Neural progenitor cell (in vitro differentiated cells): Measurements from ENCODE around the gene ADARB2. TPM values are rescaled to one million over a fixed set of nuclear protein-coding genes. Genes with fewer than 3 reads are reported as not detected.

Experiments
- DNase-seq: peaks from one replicate; pipeline ENCODE4 v3.0.0-alpha.2; 2016; ENCODE audit warnings: low spot score
- H2AFZ ChIP-seq: fragments of 200-600 bp; sonication (generic); replicated peaks from 2 replicates; pipeline ENCODE4 v1.6.1; 2016; ENCODE audit warnings: antibody characterized with exemption
- H3F3A ChIP-seq: fragments of 200-600 bp; sonication (generic); 2 replicates; pipeline ENCODE4 v1.6.1; 2016; ENCODE audit warnings: antibody characterized with exemption, low read depth
- H3K27ac ChIP-seq: fragments of 200-600 bp; sonication (generic); 2 replicates; pipeline ENCODE4 v1.5.1; 2016; ENCODE audit warnings: mild to moderate bottlenecking
- H3K27me3 ChIP-seq: fragments of 200-600 bp; sonication (generic); 2 replicates; pipeline ENCODE4 v1.6.1; 2016; ENCODE audit warnings: mild to moderate bottlenecking, moderate library complexity
- H3K36me3 ChIP-seq: fragments of 200-600 bp; sonication (generic); 2 replicates; pipeline ENCODE4 v1.5.1; 2016
- H3K4me1 ChIP-seq: fragments of 200-600 bp; sonication (generic); 2 replicates; pipeline ENCODE4 v1.6.1; 2016; ENCODE audit warnings: mixed run types
- H3K4me2 ChIP-seq: fragments of 200-600 bp; sonication (generic); 2 replicates; pipeline ENCODE4 v1.6.1; 2016
- H3K4me3 ChIP-seq: fragments of 200-600 bp; sonication (generic); 2 replicates; pipeline ENCODE4 v1.5.1; 2016
- H3K79me2 ChIP-seq: fragments of 200-600 bp; sonication (generic); 2 replicates; pipeline ENCODE4 v1.6.1; 2016; ENCODE audit warnings: low read depth
- H3K9ac ChIP-seq: fragments of 200-600 bp; sonication (generic); 2 replicates; pipeline ENCODE4 v1.6.1; 2016
- H3K9me3 ChIP-seq: fragments of 200-600 bp; sonication (generic); 2 replicates; pipeline ENCODE4 v1.5.1; 2016; ENCODE audit warnings: low read depth
- H4K20me1 ChIP-seq: fragments of 200-600 bp; sonication (generic); 2 replicates; pipeline ENCODE4 v1.6.1; 2016; ENCODE audit warnings: low read depth
- H3K27ac Mint-ChIP-seq: 3 replicates; pipeline ENCODE4 v1.8.0; 2021; ENCODE audit warnings: mixed read lengths
- H3K27me3 Mint-ChIP-seq: 2 replicates; pipeline ENCODE4 v1.8.0; 2022; ENCODE audit warnings: low read depth, mild to moderate bottlenecking, inconsistent platforms, moderate library complexity, mixed read lengths; ENCODE audit not compliant: insufficient read depth
- H3K36me3 Mint-ChIP-seq: 3 replicates; pipeline ENCODE4 v1.8.0; 2021; ENCODE audit warnings: mixed read lengths
- H3K4me1 Mint-ChIP-seq: 3 replicates; pipeline ENCODE4 v1.8.0; 2021; ENCODE audit warnings: mixed read lengths
- H3K4me3 Mint-ChIP-seq: 3 replicates; pipeline ENCODE4 v1.8.0; 2021; ENCODE audit warnings: mild to moderate bottlenecking, moderate library complexity, mixed read lengths
- H3K9me3 Mint-ChIP-seq: 3 replicates; pipeline ENCODE4 v1.8.0; 2020; ENCODE audit warnings: mixed read lengths
- EZH2 ChIP-seq: fragments of 200-600 bp; sonication (generic); IDR thresholded peaks from 2 replicates; pipeline ENCODE4 v1.6.1; 2017; ENCODE audit warnings: antibody characterized with exemption, mild to moderate bottlenecking, moderate library complexity
- EZH2phosphoT487 ChIP-seq: fragments of 200-600 bp; sonication (generic); IDR thresholded peaks from 2 replicates; pipeline ENCODE4 v1.6.1; 2017; ENCODE audit warnings: antibody characterized with exemption
- total RNA-seq: library from RNA; depleted of rRNA; stranded (reverse); fragments of >200 nt; gene quantifications from 2 replicates; pipeline ENCODE4 v1.2.3, GENCODE V29; 2015; ENCODE audit warnings: low replicate concordance
- TF ChIP-seq, protein P1 (sequence below): fragments of 200-600 bp; sonication (generic); IDR thresholded peaks from 2 replicates; pipeline ENCODE4 v1.5.1; 2017; ENCODE audit warnings: antibody characterized with exemption, mild to moderate bottlenecking

ADARB2 gene
- total RNA-seq, 1 donor from 2014 or later, result not detected

DNA sequence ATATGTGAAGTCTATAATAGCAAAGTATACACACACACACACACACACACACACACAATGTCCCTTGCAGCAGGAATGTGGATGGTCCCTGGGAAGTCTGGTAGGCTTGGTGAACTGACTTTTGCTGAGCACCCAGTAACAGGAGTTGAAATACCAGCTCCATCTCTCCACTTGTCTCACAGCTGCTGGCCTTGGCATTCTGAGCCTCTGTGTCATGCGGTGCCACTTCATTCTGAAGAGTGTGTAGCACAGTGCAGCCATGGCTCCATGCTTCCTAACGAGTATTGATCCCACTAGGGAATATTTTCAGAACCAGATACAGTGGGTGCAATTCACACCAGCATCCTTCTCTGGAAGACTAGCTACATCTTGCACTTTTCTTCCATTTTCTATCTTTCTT lies 192.4 kb downstream of the ADARB2 start:
- Mint-ChIP-seq H3K9me3 (peaks cover 13% of the 10 kb centered on the region), H3K27ac (no peak overlapping the region), H3K36me3 (no peaks in the 10 kb centered on the region), H3K4me1 (no peaks in the 10 kb centered on the region), H3K27me3 (peaks cover 7% of the 10 kb centered on the region), H3K4me3 (no peak overlapping the region)
- H3K9me3 ChIP-seq, result no peaks in the 10 kb centered on the region
- no peaks in the 10 kb centered on the region for H3K36me3 ChIP-seq
- H3K9ac ChIP-seq, result no peak overlapping the region
- DNase-seq, result no peak
- no peak overlapping the region for H3K4me2 ChIP-seq
- no peaks in the 10 kb centered on the region for H3K4me1 ChIP-seq
- no peaks in the 10 kb centered on the region for H4K20me1 ChIP-seq
- no peaks in the 10 kb centered on the region for H3K79me2 ChIP-seq
- no peaks in the 10 kb centered on the region for H3F3A ChIP-seq
- H3K27ac ChIP-seq, result no peak overlapping the region
- no peak overlapping the region for H3K4me3 ChIP-seq
- H3K27me3 ChIP-seq, result no peaks in the 10 kb centered on the region
- H2AFZ ChIP-seq, result no peak overlapping the region
- TF ChIP-seq EZH2phosphoT487, result no peak
- TF ChIP-seq, protein P1, sequence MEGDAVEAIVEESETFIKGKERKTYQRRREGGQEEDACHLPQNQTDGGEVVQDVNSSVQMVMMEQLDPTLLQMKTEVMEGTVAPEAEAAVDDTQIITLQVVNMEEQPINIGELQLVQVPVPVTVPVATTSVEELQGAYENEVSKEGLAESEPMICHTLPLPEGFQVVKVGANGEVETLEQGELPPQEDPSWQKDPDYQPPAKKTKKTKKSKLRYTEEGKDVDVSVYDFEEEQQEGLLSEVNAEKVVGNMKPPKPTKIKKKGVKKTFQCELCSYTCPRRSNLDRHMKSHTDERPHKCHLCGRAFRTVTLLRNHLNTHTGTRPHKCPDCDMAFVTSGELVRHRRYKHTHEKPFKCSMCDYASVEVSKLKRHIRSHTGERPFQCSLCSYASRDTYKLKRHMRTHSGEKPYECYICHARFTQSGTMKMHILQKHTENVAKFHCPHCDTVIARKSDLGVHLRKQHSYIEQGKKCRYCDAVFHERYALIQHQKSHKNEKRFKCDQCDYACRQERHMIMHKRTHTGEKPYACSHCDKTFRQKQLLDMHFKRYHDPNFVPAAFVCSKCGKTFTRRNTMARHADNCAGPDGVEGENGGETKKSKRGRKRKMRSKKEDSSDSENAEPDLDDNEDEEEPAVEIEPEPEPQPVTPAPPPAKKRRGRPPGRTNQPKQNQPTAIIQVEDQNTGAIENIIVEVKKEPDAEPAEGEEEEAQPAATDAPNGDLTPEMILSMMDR, result no peak

DNA sequence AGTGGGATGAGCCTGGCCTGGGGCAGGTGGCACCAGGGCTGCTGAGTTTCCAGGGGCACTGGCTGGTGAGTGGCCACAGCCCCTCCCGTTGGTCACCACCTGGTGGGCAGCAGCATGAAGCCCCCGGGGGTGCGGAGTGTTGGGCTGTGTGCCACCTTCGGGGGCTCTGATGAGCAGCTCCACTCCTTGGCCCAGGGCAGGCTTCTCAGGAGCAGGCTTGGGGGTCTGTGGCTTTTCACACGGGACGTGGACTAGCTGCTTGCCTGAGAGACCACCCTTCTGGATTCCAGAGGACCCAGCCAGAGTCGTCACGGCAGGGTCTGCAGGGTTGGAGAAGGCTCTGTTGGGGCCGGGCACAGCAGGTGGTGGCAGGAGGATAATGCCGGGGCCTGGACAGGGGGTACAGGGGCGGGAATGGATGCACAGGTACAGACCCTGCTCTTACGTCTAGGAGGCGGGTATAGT lies 193.1 kb downstream of the ADARB2 start:
- Histone ChIP-seq H3K9ac (no peak overlapping the region), H3K4me1 (no peaks in the 10 kb centered on the region), H4K20me1 (no peaks in the 10 kb centered on the region), H3K79me2 (no peaks in the 10 kb centered on the region), H2AFZ (no peak overlapping the region), H3K27me3 (no peaks in the 10 kb centered on the region), H3F3A (no peaks in the 10 kb centered on the region), H3K4me2 (no peak overlapping the region), H3K27ac (no peak overlapping the region), H3K4me3 (no peak overlapping the region), H3K9me3 (no peaks in the 10 kb centered on the region), H3K36me3 (no peaks in the 10 kb centered on the region)
- peaks cover 7% of the 10 kb centered on the region for H3K27me3 Mint-ChIP-seq
- no peak for DNase-seq
- H3K4me3 Mint-ChIP-seq, result no peak overlapping the region
- TF ChIP-seq EZH2 (no peak), EZH2phosphoT487 (no peak)
- TF ChIP-seq, protein P1, result no peak
- no peak overlapping the region for H3K27ac Mint-ChIP-seq
- H3K36me3 Mint-ChIP-seq, result no peaks in the 10 kb centered on the region
- H3K9me3 Mint-ChIP-seq, result peaks cover 16% of the 10 kb centered on the region
- H3K4me1 Mint-ChIP-seq, result no peaks in the 10 kb centered on the region

DNA sequence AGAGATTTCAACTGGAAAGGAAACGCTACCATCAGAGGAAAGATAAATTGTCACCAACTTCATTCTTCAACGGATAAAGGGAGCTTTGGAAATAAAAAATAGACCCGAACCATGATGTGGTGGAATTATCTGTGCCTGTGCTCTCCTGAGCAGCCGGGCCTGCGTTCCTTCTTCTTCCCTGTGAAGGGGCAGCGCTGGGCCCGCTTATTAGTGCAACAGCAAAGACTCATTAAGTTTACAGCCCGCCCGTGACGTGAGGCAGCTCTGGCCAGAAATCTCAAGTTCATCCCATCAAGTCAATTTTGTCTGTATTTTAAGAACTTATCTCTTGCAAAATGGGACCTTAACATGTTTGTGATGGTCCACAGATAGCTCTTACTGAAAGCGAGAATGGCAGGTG lies 193.7 kb downstream of the ADARB2 start:
- H3F3A ChIP-seq, result no peaks in the 10 kb centered on the region
- no peak for DNase-seq
- H3K4me1 ChIP-seq, result no peaks in the 10 kb centered on the region
- TF ChIP-seq, protein P1, result no peak
- TF ChIP-seq EZH2, result no peak
- TF ChIP-seq EZH2phosphoT487, result no peak
- H3K4me1 Mint-ChIP-seq, result no peaks in the 10 kb centered on the region
- no peak overlapping the region for H3K27ac ChIP-seq
- H3K27me3 Mint-ChIP-seq, result peaks cover 7% of the 10 kb centered on the region
- H3K9me3 Mint-ChIP-seq, result peaks cover 13% of the 10 kb centered on the region
- no peak overlapping the region for H3K4me2 ChIP-seq
- H3K27ac Mint-ChIP-seq, result no peak overlapping the region
- H3K4me3 ChIP-seq, result no peak overlapping the region
- H4K20me1 ChIP-seq, result no peaks in the 10 kb centered on the region
- no peaks in the 10 kb centered on the region for H3K27me3 ChIP-seq
- H3K9ac ChIP-seq, result no peak overlapping the region
- H2AFZ ChIP-seq, result no peak overlapping the region
- H3K79me2 ChIP-seq, result no peaks in the 10 kb centered on the region
- H3K9me3 ChIP-seq, result no peaks in the 10 kb centered on the region
- H3K4me3 Mint-ChIP-seq, result no peak overlapping the region
- no peaks in the 10 kb centered on the region for H3K36me3 ChIP-seq
- no peaks in the 10 kb centered on the region for H3K36me3 Mint-ChIP-seq

DNA sequence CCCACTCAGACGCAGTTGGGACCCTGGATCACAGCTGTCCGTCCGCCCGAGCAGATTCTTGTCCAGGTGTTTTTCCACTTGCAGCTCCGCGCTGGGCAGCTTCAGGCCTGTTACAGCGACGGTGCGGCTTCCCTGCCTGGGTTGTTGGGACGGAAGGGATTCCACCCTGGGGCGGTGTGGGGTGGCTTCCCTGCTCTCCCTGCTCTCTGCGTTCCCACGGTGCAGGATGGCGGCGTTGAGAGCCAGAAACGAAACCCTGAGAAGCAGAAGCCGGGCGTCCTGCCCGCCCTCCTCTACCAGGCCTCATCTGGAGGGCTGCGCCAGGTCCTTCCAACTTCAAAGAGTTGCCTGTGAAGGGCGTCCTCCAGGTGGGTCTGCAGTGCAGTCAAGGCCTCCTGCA lies 194.4 kb downstream of the ADARB2 start:
- Mint-ChIP-seq H3K27me3 (peaks cover 7% of the 10 kb centered on the region), H3K9me3 (peaks cover 13% of the 10 kb centered on the region), H3K27ac (no peak overlapping the region), H3K4me3 (no peak overlapping the region), H3K36me3 (no peaks in the 10 kb centered on the region), H3K4me1 (no peaks in the 10 kb centered on the region)
- Histone ChIP-seq H3K4me3 (no peak overlapping the region), H3K9ac (no peak overlapping the region), H2AFZ (no peak overlapping the region), H3K9me3 (no peaks in the 10 kb centered on the region), H3K4me1 (no peaks in the 10 kb centered on the region), H3K79me2 (no peaks in the 10 kb centered on the region), H3K27me3 (no peaks in the 10 kb centered on the region), H4K20me1 (no peaks in the 10 kb centered on the region), H3K4me2 (no peak overlapping the region), H3F3A (no peaks in the 10 kb centered on the region), H3K36me3 (no peaks in the 10 kb centered on the region), H3K27ac (no peak overlapping the region)
- no peak for DNase-seq
- no peak for TF ChIP-seq EZH2
- TF ChIP-seq, protein P1, result no peak
